GM18508 (cell line): ENCODE measurements around the gene NAGPA.

Experiments used
- ATAC-seq: cut with Tn5 transposase; IDR thresholded peaks from one replicate; pipeline ENCODE4 v1.9.1; 2021; ENCODE audit warnings: moderate number of reproducible peaks; ENCODE audit not compliant: insufficient read depth, unreplicated experiment

NAGPA gene

DNA sequence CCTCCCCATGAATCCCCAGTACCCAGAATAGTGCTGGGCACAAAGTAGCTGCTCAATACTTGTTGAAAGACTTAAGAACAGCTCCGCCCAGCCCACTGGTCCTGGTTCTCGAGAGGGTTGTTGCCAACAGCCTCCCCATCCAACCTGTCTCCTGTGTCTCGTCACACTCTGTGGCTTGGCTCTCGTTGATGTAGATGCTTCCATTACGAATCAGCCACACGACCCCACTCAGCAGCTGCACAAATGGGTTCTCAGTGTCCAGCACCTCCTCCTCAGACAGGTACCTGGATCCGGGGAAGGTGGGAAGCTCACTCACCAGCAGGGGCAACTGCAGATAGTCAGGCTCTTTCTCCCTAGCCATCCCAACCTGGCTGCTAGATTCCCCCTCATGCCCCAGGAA is 2.1 kb downstream of the NAGPA start:
- ATAC-seq: no peak

DNA sequence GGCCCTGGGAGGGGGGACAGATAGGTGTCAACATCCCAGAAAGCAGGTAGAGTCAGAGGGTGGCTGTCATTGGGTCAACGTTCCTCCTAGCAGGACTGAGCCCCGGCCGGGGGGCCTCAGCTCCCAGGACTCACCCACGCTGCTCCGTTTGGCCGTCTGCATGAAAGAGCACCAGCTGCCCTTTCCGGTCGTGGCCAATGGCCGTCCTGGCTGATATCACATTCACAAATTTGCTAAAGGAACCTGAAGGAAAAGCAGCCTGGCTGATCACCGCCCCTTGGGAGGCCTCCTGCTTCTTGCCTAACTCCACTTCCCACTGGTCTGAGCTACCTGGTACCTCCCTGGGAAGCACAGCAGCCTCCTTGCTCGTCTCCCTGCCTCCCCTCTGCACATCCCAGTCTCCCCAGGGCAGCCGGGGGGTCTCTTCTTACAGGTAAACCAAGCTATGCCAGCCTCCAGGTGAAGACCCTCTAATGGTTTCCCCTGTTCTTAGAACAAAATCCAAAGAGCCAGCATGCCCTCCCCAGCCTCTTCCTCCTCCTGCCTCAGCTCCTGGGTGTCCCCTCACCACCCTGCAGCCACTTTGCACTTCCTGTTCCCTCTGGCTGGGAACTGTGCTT is 3.4 kb downstream of the NAGPA start:
- ATAC-seq: no peak

DNA sequence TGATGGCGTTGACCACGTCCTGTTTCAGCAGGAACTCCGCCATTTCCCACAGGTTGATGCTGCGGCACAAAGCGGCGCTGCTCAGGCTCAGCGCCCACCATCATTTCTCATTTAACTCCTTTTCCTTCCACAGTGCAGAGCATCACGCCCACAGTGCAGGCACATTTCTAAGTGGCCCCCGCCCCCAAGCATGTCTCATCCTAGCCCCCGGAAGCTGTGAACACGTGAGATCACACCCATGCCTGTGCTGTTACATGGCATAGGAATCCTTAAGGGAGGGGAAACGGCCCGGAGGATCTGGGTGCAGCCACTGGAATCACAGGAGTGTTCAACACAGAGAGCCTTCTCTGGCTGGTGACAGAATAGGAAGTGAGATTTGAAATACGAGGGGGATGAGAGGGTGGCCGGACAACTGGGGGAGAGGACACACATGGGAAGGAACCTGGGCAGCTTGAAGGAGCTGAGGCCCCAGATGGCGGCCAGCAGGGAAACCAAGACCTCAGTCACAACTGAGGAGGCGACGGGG is 4.7 kb downstream of the NAGPA start:
- no peak for ATAC-seq

DNA sequence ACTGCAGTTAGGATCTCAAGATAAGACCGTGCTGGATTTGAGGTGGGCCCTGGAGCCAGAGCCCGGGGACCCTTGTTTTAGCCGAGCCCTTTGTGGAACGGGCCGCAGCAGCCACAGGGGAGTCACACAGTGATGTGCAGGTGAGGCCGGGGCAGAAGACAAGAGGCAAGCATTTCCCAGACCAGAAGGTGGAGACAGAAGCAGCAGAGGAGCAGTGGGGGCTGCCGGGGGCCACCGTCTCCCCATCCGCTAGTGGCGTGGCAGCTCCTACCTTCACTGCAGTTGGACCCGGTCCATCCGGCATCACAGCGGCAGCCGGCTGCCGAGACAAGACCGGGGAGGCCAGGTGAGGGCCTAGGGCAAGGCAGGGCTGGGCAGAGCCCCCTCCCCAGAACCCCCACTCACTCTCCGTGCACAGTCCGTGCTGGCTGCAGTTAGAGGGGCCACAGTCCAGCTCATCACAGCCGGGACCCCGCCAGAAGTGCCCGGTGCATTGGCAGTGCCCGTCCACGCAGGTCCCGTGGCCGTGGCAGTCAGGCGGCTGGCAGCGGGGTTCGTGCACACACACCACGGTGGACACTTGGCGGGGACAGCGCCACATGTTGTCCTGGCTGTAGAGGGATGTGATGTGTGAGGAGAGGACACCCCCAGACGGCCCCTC is 6.0 kb downstream of the NAGPA start:
- no peak for ATAC-seq

DNA sequence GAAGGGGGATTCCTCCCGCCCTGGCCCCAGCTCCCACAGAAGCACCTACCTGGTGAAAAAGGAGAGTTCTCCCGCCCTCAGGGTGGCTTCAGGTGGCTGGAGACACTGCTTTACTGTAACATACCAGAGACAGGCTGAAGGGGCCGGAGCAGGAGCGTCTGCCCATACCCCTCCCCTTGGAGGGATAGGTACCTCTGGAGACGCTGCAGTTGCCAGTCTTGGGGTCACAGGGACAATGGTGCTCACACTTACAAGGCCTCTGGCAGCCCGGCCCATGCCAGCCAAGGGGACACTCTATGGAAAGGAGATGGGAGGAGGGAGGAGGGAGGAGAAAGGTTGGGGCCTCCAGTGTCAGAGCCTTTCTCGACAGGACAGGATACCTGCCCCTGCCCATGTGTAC is 6.6 kb downstream of the NAGPA start:
- ATAC-seq: no peak

DNA sequence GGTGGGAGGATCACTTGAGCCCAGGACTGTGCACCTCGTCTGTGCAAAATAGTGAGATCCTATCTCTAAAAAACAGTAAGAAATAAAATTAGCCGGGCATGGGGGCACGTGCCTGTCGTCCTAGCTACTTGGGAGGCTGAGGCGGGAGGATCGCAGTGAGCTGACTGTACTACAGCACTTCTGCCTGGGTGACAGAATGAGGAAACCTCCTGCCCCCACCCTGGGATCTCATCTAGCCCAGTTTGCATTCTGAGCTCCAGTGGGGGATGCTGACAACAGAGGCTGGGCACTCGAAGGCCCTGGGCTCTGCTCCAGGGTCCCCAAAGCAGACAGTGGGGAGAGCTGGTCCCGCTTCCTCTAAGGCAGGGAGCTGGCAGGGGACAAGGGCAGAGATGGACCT is 7.1 kb downstream of the NAGPA start:
- ATAC-seq: no peak

DNA sequence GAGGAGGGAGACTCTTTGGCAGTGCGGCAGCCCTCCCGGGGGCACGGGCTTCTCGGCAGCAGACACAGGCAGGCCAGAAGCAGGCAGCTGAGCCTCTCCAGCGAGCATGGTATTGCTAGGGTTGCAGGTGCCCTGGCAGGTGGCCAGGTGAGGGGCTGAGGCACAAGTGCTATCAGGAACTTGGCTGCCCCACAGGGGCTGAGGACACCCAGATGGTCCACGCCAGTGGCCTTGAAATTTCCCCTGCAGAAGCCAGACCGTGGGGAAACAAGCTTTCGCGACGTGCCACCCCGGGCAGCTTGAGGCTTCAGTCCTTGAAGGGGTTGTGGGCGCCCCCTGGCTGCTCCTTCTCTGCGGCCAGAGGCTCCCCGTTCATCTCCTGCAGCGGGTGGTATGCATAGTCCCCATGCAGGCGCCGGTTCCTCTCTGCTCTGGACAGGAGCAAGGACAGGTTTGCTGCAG is 8.5 kb downstream of the NAGPA start:
- ATAC-seq: no peak

DNA sequence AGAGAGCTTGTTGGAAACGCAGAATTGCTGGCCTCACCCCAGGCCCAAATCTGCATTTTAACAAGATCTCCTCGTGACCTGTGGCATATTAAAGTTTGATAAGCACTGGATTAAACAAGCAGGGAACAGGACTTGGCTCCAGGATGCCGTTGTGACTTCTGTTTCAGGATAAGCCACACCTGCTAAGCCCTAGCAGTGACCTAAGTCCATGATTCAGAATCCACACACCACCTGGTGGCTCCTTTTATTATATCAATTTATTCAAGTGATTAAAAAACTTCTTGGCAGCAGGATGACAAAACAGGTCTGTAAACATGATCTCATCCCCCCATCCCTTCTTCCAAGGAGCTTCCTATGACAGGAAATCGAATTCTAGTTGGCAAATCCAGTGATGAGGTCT is 9.1 kb downstream of the NAGPA start:
- no peak for ATAC-seq

DNA sequence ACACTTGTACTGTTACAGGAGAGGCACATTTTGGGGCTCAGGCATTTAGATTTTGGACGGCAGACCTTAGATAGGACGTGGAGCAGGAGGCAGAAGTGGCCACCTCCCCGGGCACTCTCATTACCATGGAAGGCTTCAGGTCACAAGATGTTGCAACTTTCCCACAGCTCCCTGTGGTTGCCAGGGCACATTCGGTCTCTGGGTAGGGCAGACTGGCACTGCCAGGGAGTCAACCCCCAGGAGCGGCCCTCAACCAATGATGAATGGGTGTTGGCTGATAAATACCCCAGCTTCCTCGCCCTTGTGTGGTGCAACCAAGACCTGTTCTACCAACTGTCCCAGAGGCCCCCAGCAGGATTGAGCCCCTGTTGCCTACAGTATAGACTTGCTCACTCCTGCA is 11.2 kb downstream of the NAGPA start:
- ATAC-seq: no peak

DNA sequence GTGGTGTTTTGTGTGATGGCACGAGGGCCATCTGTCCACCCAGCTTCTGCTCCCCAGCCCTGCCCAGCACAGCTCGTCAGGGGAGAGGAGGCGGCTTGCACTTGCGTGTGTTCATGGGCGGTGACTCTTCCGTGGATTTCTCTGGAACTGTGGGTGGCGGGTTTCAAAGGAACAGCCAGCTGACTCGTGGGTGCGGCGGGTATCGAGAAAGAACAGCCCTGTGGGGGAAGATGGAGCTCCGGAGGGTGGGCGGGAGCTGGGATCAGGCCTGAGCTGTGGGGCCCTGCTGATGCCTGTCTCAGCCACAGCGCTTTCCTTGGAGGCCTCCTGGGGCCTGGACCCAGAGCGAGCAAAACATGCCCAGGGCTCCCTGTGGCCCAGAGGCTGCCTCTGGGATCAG is 13.2 kb downstream of the NAGPA start:
- ATAC-seq: no peak

DNA sequence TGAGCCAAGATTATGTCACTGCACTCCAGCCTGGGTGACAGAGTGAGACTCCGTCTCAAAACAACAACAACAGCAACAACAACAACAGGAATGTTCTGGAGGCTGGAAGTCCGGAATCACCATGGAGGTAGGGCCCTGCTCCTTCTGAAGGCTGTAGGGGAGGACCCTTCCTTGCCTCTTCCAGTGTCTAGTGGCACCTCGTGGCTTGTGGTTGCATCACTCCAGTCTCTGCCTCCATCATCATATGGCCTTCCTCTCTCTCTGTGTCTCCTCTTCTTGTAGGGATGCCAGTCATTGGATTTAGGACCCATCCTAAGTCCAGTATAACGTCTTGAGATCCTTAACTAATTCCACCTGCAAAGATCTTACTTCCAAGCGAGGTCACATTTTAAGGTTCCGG is 14.0 kb downstream of the NAGPA start:
- no peak for ATAC-seq

DNA sequence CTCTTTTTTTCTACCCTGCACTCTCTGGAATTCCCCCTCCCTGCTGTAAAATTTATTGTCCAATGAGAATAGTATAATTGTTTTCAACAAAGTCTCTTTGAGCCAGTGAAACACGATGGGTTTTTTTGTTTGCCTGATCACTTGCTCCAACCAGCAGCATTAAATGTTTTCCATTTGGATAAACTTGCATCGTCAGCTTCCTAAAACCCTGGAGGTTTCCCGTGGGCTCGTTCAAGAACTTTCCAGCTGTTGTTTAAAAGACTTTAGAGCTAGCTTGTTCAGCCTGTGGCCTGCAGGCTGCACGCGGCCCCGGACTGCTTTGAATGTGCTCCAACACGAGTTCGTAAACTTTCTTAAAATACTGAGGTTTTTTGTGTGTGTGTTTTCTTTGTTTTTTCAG is 14.9 kb downstream of the NAGPA start:
- no peak for ATAC-seq

DNA sequence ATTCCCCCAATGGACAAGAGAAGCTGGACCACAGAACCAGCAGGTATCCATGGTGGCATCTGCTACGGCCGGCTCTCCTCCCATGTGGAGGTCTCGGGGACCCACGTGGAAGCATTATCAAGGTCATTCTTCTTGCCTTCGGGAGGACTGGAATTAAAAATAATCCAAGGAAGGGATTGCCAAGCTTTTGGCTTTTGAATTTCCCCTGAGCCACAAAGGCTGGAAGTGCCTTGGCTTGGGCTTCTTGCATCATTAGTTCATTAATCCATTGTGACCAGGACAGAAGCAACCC is 16.1 kb downstream of the NAGPA start:
- ATAC-seq: no peak

DNA sequence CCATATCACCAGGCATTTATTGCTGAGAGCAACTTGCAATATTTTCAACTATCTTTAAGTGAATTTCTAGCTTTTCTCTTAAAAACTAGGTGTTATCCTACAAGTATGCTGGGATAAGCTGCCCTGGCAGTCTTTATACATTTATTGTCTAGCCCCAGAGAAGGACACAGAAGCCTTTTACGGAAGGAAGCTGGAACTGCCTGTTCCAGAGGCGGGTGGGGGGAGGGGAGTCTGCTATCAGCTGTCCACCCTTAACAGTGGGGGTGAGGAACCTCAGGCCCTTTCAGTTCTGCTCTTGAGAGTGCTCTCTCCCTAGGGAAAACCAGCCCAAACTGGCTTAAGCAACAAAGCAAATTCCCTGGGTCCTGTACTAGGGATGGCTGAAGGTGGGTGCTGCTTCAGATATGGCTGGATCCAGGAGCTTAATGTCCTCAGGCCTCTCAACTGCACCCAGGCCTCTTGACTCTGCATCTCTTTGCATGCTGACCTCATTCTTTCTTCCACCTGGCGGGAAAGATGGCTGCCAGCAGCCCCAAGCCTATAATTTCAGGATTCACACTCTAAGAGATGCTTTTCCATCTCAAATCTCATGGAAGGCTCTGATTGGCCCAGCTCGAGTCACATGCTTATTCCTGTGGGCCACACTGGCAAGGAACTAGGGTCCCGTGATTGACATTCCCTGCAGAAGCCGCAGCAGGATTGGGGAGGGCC is 16.6 kb downstream of the NAGPA start:
- ATAC-seq: no peak

DNA sequence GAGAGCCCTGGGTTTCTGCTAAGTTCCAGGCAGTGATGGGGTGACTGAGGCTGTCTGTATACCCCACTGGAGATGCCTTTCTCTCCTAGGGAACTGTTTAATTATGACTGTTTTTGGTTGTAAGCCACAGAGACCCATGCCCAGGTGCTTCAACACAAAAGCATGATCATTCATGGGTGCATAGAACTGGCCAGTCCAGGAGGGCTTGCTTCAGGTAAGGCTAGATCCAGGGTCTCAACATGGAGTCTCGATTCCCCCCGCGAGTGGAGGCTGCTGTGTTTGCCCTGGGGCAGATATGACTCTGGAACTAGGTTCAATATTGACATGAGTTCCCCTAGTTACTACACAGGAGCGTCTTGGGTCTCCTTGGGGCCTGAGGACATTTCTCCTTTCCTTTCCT is 17.8 kb downstream of the NAGPA start:
- no peak for ATAC-seq

DNA sequence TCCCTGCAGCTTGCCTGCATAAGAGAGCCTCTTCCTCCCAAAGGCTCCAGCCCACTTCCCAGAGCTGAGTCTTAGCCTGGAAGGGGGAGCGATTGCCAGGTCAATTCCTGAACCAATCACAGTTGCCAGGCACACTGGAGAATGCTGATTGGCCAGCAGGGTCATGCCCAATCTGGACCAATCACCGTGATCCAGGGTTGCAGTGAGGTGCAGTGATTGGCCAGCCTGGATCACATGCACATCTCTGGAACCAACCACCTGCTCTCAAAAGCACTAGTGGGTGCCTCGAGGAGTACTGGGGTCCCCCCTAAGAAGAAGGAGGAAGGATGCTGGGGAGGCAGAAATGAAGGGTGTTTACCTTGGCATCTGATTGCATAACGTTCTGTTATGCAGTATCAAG is 18.4 kb downstream of the NAGPA start:
- no peak for ATAC-seq

DNA sequence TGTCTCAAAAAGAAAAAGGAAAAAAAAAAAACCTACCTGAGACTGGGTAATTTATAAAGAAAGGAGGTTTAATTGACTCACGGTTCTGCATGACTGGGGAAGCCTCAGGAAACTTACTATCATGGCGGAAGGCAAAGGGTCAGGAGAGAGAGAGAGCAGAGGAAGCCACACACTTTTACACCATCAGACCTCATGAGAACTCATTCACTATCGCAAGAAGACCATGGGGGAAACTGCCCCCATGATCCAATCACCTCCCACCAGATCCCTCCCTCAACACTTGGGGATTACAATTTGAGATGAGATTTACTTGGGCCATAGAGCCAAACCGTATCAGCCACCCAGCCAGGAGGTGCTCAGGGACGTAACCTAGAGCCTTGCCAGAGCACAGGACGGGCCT is 20.8 kb downstream of the NAGPA start:
- ATAC-seq: no peak

DNA sequence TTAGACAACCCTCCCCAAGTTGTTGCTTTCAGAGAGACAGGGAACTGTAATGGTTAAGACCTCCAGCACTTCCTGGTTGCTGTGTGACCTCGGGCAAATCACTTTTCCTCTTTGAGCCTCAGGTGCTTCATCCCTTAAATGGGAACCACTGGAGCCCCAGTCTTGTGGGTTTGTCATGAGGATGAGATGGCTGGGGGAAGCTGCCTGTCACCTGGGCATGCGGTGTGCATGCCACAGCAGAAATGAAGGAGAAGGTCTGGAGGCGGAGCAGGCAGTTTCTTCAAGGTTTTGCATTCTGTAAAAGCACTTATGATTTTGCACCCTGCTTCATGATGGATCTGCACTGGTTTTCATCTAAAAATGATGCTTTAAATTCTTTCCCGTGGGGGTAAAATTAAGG is 22.1 kb downstream of the NAGPA start:
- ATAC-seq: no peak

DNA sequence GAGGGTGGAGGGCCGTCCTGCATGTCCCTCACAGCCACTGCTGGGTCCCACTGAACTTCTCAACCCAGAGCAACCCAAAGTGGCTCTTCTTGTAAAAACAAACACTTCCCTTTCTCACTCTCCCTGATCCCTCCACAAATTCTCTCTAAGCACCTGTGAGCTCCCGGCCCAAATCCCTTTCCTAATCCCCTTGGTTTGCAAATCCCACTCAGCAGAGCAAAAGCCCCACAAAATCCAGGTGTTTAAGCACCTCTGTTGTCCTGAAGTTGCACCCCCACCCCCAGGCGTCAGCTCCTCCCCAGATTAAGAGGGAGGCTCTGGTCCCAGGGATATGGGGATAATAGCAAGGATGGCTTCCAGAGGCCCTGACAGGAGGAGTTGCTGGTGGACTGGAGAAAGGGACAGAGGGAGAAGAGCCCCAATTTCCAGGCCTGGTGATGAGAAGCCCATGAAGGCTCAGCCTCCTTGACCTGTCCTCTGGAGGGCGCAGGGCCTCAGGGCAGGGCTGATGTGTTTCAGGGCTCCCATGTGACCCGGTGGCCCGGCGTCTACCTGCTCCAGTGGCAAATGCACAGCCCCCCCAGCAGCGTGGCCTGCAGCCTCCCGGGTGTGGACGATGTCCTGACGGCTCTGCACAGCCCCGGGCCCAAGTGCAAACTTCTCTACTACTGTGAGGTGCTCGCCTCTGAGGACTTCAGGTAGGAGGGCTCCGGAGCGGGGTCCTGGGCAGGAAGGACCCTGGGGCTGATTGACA is 23.0 kb downstream of the NAGPA start:
- no peak for ATAC-seq

DNA sequence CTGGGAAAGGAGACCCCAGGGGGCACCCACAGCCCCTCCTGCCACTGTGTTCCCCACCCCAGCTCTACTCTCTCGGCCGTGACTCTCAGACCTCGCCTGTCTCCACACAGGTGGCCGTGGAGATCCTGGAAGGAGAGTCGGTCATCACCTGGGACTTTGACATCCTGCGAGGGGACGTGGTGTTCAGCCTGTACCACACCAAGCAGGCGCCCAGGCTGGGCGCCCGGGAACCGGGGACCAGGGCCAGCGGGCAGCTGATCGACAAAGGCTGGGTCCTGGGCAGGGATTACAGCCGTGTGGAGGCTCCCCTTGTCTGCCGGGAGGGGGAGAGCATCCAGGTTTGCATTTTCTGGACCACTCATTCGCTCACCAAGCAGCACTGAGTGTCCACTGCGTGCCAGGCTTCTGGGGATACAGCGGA is 25.4 kb downstream of the NAGPA start:
- ATAC-seq: no peak

DNA sequence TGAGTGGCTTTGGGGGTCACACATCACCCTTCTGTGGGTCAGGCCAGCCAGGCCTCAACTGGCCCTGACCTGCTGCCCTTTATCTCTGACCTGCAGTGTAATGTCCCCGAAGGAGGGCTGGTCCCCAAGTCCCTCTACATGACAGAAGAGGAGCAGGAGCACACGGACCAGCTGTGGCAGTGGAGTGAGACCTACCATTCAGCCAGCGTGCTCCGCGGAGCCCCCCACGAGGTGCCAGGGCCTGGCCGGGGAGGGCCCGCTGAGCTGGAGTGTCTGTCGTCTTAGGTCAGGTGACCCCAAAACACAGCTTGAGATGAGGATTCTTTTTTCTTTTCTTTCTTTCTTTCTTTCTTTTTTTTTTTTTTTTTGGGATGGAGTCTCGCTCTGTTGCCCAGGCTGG is 26.5 kb downstream of the NAGPA start:
- ATAC-seq: no peak
